IMR-90 (cell line): ENCODE results near the gene CYSTM1. TPM values are rescaled to one million over a fixed set of nuclear protein-coding genes. Genes with fewer than 3 reads are reported as not detected.

ENCODE experiments used
- ATAC-seq: fragments of 200-7000 bp; cut with Tn5 transposase; 2 replicates; pipeline ENCODE4 v1.9.1; 2020; ENCODE audit warnings: low read depth, mild to moderate bottlenecking, moderate library complexity
- BruUV-seq: library from RNA; stranded (reverse); fragments of 400-500 nt; replicated peaks from 2 replicates; lab custom pipeline; 2021; lab: Mats Ljungman, UMichigan
- CTCF ChIA-PET: fragments of 300-600 bp; formaldehyde crosslinking; extraction: SDS; loops from one replicate; lab custom pipeline; 2021; ENCODE audit warnings: antibody characterized with exemption; lab: Yijun Ruan, JAX
- POLR2A ChIA-PET: fragments of 300-600 bp; sonication (Branson Sonifier 250); formaldehyde crosslinking; loops from one replicate; lab custom pipeline; 2022; ENCODE audit warnings: antibody characterized with exemption; ENCODE audit not compliant: unreplicated experiment; lab: Charles Lee
- DNase-seq: peaks from one replicate; pipeline ENCODE4 v3.0.0; 2013
- H2AFZ ChIP-seq: replicated peaks from 2 replicates; pipeline ENCODE3; 2013; ENCODE audit warnings: low read length, mild to moderate bottlenecking; ENCODE audit not compliant: poor library complexity
- H2AK5ac ChIP-seq: 2 replicates; pipeline ENCODE4 v1.6.1; 2013; ENCODE audit warnings: low read depth, low read length, inconsistent platforms
- H2AK9ac ChIP-seq: replicated peaks from 2 replicates; pipeline ENCODE3; 2013; ENCODE audit warnings: mild to moderate bottlenecking, low read depth, low read length, moderate library complexity; ENCODE audit not compliant: poor library complexity
- H2BK120ac ChIP-seq: 2 replicates; pipeline ENCODE4 v1.6.1; 2013; ENCODE audit warnings: low read depth, low read length, inconsistent platforms
- H2BK15ac ChIP-seq: 3 replicates; pipeline ENCODE4 v1.6.1; 2013; ENCODE audit warnings: low read depth, low read length, inconsistent platforms
- H2BK20ac ChIP-seq: 2 replicates; pipeline ENCODE4 v1.6.1; 2013; ENCODE audit warnings: low read depth, mild to moderate bottlenecking, inconsistent platforms, low read length, moderate library complexity
- H2BK5ac ChIP-seq: 2 replicates; pipeline ENCODE4 v1.6.1; 2013; ENCODE audit warnings: mild to moderate bottlenecking, low read depth, low read length, inconsistent platforms; ENCODE audit not compliant: poor library complexity, severe bottlenecking
- H3K14ac ChIP-seq: replicated peaks from 2 replicates; pipeline ENCODE4 v1.6.1; 2013; ENCODE audit warnings: low read depth, low read length, inconsistent platforms
- H3K18ac ChIP-seq: 2 replicates; pipeline ENCODE4 v1.6.1; 2013; ENCODE audit warnings: low read depth, low read length, control low read depth
- H3K23ac ChIP-seq: 2 replicates; pipeline ENCODE4 v1.6.1; 2013; ENCODE audit warnings: low read depth, low read length, inconsistent platforms
- H3K27ac ChIP-seq: 2 replicates; pipeline ENCODE4 v1.5.1; 2013; ENCODE audit warnings: mild to moderate bottlenecking, control low read depth, low read length; ENCODE audit not compliant: insufficient read depth
- H3K27me3 ChIP-seq: 2 replicates; pipeline ENCODE4 v1.6.1; 2013; ENCODE audit warnings: low read length; ENCODE audit not compliant: control insufficient read depth, insufficient read depth
- H3K36me3 ChIP-seq: 2 replicates; pipeline ENCODE4 v1.6.1; 2013; ENCODE audit warnings: low read length, mixed read lengths; ENCODE audit not compliant: control insufficient read depth, insufficient read depth
- H3K4ac ChIP-seq: 2 replicates; pipeline ENCODE4 v1.6.1; 2013; ENCODE audit warnings: low read depth, low read length, inconsistent platforms
- H3K4me1 ChIP-seq: 2 replicates; pipeline ENCODE4 v1.6.1; 2013; ENCODE audit warnings: low read length, mixed read lengths; ENCODE audit not compliant: control insufficient read depth, insufficient read depth
- H3K4me2 ChIP-seq: 2 replicates; pipeline ENCODE4 v1.6.1; 2013; ENCODE audit warnings: low read depth, mild to moderate bottlenecking, control low read depth, low read length, moderate library complexity
- H3K4me3 ChIP-seq: 2 replicates; pipeline ENCODE4 v1.5.1; 2013; ENCODE audit warnings: low read depth, mild to moderate bottlenecking, control low read depth, low read length, moderate library complexity; ENCODE audit not compliant: insufficient read depth
- H3K56ac ChIP-seq: 2 replicates; pipeline ENCODE4 v1.6.1; 2013; ENCODE audit warnings: low read length, inconsistent platforms; ENCODE audit not compliant: insufficient read depth; ENCODE audit errors: extremely low read depth
- H3K79me1 ChIP-seq, 2 experiments: 2 replicates each; pipeline ENCODE4 v1.6.1; 2013; ENCODE audit warnings: low read length in 2 of 2, inconsistent platforms in 1 of 2, low read depth in 1 of 2
- H3K9ac ChIP-seq: 2 replicates; pipeline ENCODE4 v1.6.1; 2013; ENCODE audit warnings: low read depth, low read length, control low read depth
- H3K9me1 ChIP-seq: 2 replicates; pipeline ENCODE4 v1.6.1; 2013; ENCODE audit warnings: low read length, inconsistent platforms; ENCODE audit not compliant: insufficient read depth
- H3K9me3 ChIP-seq: 2 replicates; pipeline ENCODE4 v1.6.1; 2013; ENCODE audit warnings: low read length; ENCODE audit not compliant: control insufficient read depth, insufficient read depth
- H4K20me1 ChIP-seq: 2 replicates; pipeline ENCODE4 v1.6.1; 2013; ENCODE audit warnings: low read length, inconsistent platforms; ENCODE audit not compliant: insufficient read depth
- H4K5ac ChIP-seq: 2 replicates; pipeline ENCODE4 v1.6.1; 2013; ENCODE audit warnings: mild to moderate bottlenecking, low read depth, low read length, control low read depth
- H4K8ac ChIP-seq, 2 experiments: 2 replicates each; pipeline ENCODE4 v1.6.1; 2013; ENCODE audit warnings: low read depth in 2 of 2, low read length in 2 of 2, control low read depth in 1 of 2, inconsistent platforms in 1 of 2
- H4K91ac ChIP-seq: 2 replicates; pipeline ENCODE4 v1.6.1; 2013; ENCODE audit warnings: low read depth, low read length, inconsistent platforms; ENCODE audit not compliant: insufficient read depth
- CHD1 ChIP-seq: IDR thresholded peaks from 2 replicates; pipeline ENCODE4 v1.6.1; 2012; ENCODE audit warnings: low read depth, low read length, improper control_type of control experiment
- FOS ChIP-seq: fragments of 150-350 bp; IDR thresholded peaks from 2 replicates; pipeline ENCODE4 v1.6.1; 2016; ENCODE audit warnings: low read depth, low read length
- POLR2A ChIP-seq: IDR thresholded peaks from 2 replicates; pipeline ENCODE4 v1.6.1; 2012; ENCODE audit warnings: mild to moderate bottlenecking, low read depth, low read length
- RCOR1 ChIP-seq: IDR thresholded peaks from 2 replicates; pipeline ENCODE4 v1.6.1; 2012; ENCODE audit warnings: mild to moderate bottlenecking, low read length, improper control_type of control experiment; ENCODE audit not compliant: insufficient replicate concordance
- RFX5 ChIP-seq: IDR thresholded peaks from 2 replicates; pipeline ENCODE4 v1.8.0; 2012; ENCODE audit warnings: low read depth, mild to moderate bottlenecking, low read length, moderate library complexity
- WGBS, 2 experiments: methylation state at CpG; one replicate each; pipeline versions ENCODE4 v1.1.5 to v1.1.7; 2013; ENCODE audit warnings: missing lambda C conversion rate in 2 of 2; ENCODE audit not compliant: insufficient read length in 1 of 2; ENCODE audit errors: extremely low coverage in 2 of 2; 5-methylcytosine and 5-hydroxymethylcytosine counted together
- dilution Hi-C: fragments of 300-500 bp; cut with HindIII; formaldehyde crosslinking; loops from one replicate; pipeline ENCODE4 v1.14.3; 2018; ENCODE audit warnings: low sequenced_read_pairs; ENCODE audit not compliant: unreplicated experiment
- in situ Hi-C: fragments of 300-500 bp; cut with MboI; formaldehyde crosslinking; loops from 3 replicates; pipeline ENCODE4 v1.14.3; 2019; ENCODE audit warnings: low sequenced_read_pairs, inconsistent platforms, mixed read lengths
- intact Hi-C: fragments of 100-400 bp; cut with micrococcal nuclease; formaldehyde crosslinking; loops from 2 replicates; pipeline ENCODE4 v1.10.0; 2022
- polyA plus RNA-seq, 3 experiments: library from polyadenylated mRNA; depleted of rRNA; stranded (reverse); fragments of >200 nt; gene quantifications; 2 replicates each; pipeline ENCODE4 v1.2.3, GENCODE V29; 2012; ENCODE audit warnings: low replicate concordance in 1 of 3
- total RNA-seq: library from RNA; depleted of rRNA; stranded (reverse); fragments of >200 nt; gene quantifications from 2 replicates; pipeline ENCODE4 v1.2.3, GENCODE V29; 2012

CYSTM1 gene
- total and polyA plus RNA-seq, 2 of the 4 experiments (the other 2 are of a cell fraction), result 7.3 to 15.0 TPM

DNA sequence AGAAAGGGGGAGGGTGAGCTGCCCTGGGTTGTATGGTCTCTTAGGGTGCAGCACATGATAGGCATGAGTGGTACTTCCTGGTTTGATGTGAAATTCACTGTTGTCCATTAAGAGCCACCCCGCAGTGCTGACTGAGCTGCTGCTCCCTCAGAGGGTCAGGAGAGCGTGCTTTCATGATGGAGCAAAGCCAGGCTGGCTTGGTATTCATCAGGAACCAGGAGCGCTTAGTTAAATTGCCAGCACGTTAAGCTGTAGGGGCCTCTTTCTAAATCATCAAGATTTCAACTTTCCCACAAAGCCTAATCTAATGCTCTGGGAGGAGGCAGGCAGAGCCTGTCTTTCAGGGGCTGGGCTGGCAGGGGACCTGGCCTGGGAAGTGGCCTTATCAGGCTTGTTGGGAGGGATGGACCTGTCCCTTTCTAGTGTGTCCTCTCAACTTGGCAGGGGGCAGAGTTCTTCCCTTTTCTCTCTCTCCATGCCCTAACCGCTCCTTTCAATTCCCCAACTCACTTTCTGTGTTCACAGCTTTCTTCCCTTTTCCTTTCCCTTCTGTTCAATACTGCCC lies 7.9 kb downstream of the CYSTM1 start:
- WGBS, 2 experiments, result 44% methylated on average over 4 of the region's 5 CpGs; no CpG with 5 or more reads in 1 of the 2 experiments
- Histone ChIP-seq H3K18ac (no peak overlapping the region; the same call in 1 of the 2 replicates), H2AK9ac (no peak overlapping the region), H4K5ac (peak overlapping the region; percentile 24; the same call in 1 of the 2 replicates), H2AFZ (peak overlapping the region; percentile 58), H3K4ac (no peak overlapping the region), H3K9ac (no peak overlapping the region), H3K4me2 (no peak overlapping the region), H3K23ac (no peak overlapping the region; the same call in 1 of the 2 replicates), H4K91ac (no peak overlapping the region), H3K27me3 (no peaks in the 10 kb centered on the region), H4K8ac (peak overlapping the region; percentile 2 to 67; a peak in 1 of 4 replicates), H2BK120ac (no peak overlapping the region), H3K9me1 (no peaks in the 10 kb centered on the region; the same call in 1 of the 2 replicates), H4K20me1 (no peaks in the 10 kb centered on the region), H2AK5ac (no peak overlapping the region), H2BK15ac (no peak overlapping the region), H3K79me1 (peaks cover 0 to 3% of the 10 kb centered on the region in 2 experiments; a peak in 1 of 4 replicates), H2BK5ac (no peak overlapping the region), H3K14ac (0 out of 2 replicates have a peak overlapping the region, but pooled peaks have one; percentile 4), H2BK20ac (no peak overlapping the region), H3K4me1 (peaks cover 6% of the 10 kb centered on the region), H3K4me3 (no peak overlapping the region), H3K36me3 (no peaks in the 10 kb centered on the region), H3K27ac (no peak overlapping the region), H3K9me3 (no peaks in the 10 kb centered on the region), H3K56ac (no peak overlapping the region)
- in situ Hi-C loops, result no loop called here
- ATAC-seq (peak; percentile 64), DNase-seq (peak; percentile 44)
- POLR2A ChIA-PET, result no interaction called here
- CTCF ChIA-PET, result no interaction called here
- BruUV-seq, result no TSS peak
- dilution Hi-C loops, result no loop called here
- no peak for TF ChIP-seq POLR2A
- TF ChIP-seq FOS, result no peak
- no peak for TF ChIP-seq RFX5
- no peak for TF ChIP-seq RCOR1
- no peak for TF ChIP-seq CHD1
- intact Hi-C loops, result loop anchor here (5.0 kb wide), 1 partner anchor 39 kb away; no protein-coding TSS in a partner anchor
